Spleen (tissue), 11 donors: ENCODE data around the gene PSMD14. TPM values are rescaled to one million over a fixed set of nuclear protein-coding genes. Genes with fewer than 3 reads are reported as not detected.

Experiments
- DNase-seq: peaks from one replicate; pipeline ENCODE4 v3.0.0-alpha.2; 2020
- H3K27ac ChIP-seq, 8 donors: fragments of 200-600 bp; sonication (generic) in 7 of 8; 1 replicate in 4 of 8; 2 replicates in 4 of 8; pipeline versions ENCODE4 v1.5.0 to v1.8.0; 2016 to 2021; ENCODE audit warnings: inconsistent platforms in 4 of 8, mild to moderate bottlenecking in 4 of 8, moderate library complexity in 1 of 8
- H3K27me3 ChIP-seq, 7 donors: fragments of 200-600 bp; sonication (generic) in 6 of 7; replicated peaks in 1 of 7; 1 replicate in 4 of 7; 2 replicates in 3 of 7; pipeline versions ENCODE4 v1.5.0 to v1.8.0; 2016 to 2021; ENCODE audit warnings: inconsistent platforms in 3 of 7, mild to moderate bottlenecking in 1 of 7
- H3K36me3 ChIP-seq, 6 donors: fragments of 200-600 bp; sonication (generic) in 5 of 6; 1 replicate in 4 of 6; 2 replicates in 2 of 6; pipeline versions ENCODE4 v1.5.0 to v1.8.0; 2016 to 2021; ENCODE audit warnings: inconsistent platforms in 2 of 6
- H3K4me1 ChIP-seq, 6 donors: fragments of 200-600 bp; sonication (generic) in 5 of 6; 1 replicate in 3 of 6; 2 replicates in 3 of 6; pipeline versions ENCODE4 v1.5.0 to v1.8.0; 2016 to 2021; ENCODE audit warnings: inconsistent platforms in 3 of 6
- H3K4me3 ChIP-seq, 8 donors: fragments of 200-600 bp; sonication (generic) in 7 of 8; 1 replicate in 4 of 8; 2 replicates in 4 of 8; pipeline versions ENCODE4 v1.5.0 to v1.8.0; 2016 to 2021; ENCODE audit warnings: inconsistent platforms in 4 of 8, mild to moderate bottlenecking in 4 of 8, moderate library complexity in 2 of 8
- H3K9me3 ChIP-seq, 8 donors: fragments of 200-600 bp; sonication (generic) in 7 of 8; 1 replicate in 4 of 8; 2 replicates in 4 of 8; pipeline versions ENCODE4 v1.5.0 to v1.8.0; 2016 to 2021; ENCODE audit warnings: inconsistent platforms in 4 of 8
- POLR2A ChIP-seq, 3 donors: fragments of 450-650 bp; IDR thresholded peaks; one replicate each; pipeline ENCODE4 v1.5.1; 2017; ENCODE audit warnings: antibody characterized with exemption in 3 of 3, mild to moderate bottlenecking in 1 of 3
- POLR2AphosphoS5 ChIP-seq, 3 donors: sonication (generic); formaldehyde crosslinking; IDR thresholded peaks; one replicate each; pipeline ENCODE4 v1.5.1; 2017; ENCODE audit warnings: antibody characterized with exemption in 3 of 3
- WGBS, 5 donors: extraction: QIAGEN DNeasy Blood & Tissue Kit in 3 of 5; methylation state at CpG; one replicate each; pipeline versions ENCODE4 v1.1.5 to v1.1.7; 2013 to 2018; 5-methylcytosine and 5-hydroxymethylcytosine counted together
- intact Hi-C: fragments of 100-400 bp; cut with DNase I; formaldehyde crosslinking; loops from one replicate; pipeline ENCODE4 v1.15.0; 2023; ENCODE audit warnings: low total_unique reads
- polyA plus RNA-seq, 3 donors: library from polyadenylated mRNA; stranded (reverse); fragments of 200-250 nt; gene quantifications; one replicate each; pipeline ENCODE4 v1.2.1, GENCODE V29; 2013
- total RNA-seq, 7 donors: library from RNA; depleted of rRNA in 3 of 7; stranded (reverse); fragments of >200 nt in 3 of 7; fragmentation: NEBNext Ultra II Directional in 4 of 7; extraction: Animal tissue kit (Norgen Biotek cat#: 25700) in 4 of 7; gene quantifications; one replicate each; pipeline versions ENCODE4 v1.1.0 to v1.2.1, GENCODE V29; 2016 to 2021
- TF ChIP-seq, protein P1 (sequence below), 11 experiments: fragments of 200-600 bp in 7 of 11; fragments of 450-650 bp in 4 of 11; sonication (generic) in 4 of 11; IDR thresholded peaks in 8 of 11; conservative IDR thresholded peaks in 3 of 11; 1 replicate in 7 of 11; 2 replicates in 4 of 11; pipeline versions ENCODE4 v1.4.0 to v1.8.0; 2016 to 2021; ENCODE audit warnings: antibody characterized with exemption in 11 of 11, inconsistent platforms in 4 of 11, mild to moderate bottlenecking in 1 of 11
- donor health status: healthy with polysubstance abuse.
- donor health status: DM: no; HTN: no; CAD: no; lungs with moderate emphysema.
- donor health status: DM: no; HTN: no; CAD: no.
- donor health status: Bipolar disorder and iron deficiency.
- donor health status: healthy.
- donor health status: DM: no; HTN: no; CAD: no.
- donor health status: DM: yes; HTN: yes; CAD: no.

PSMD14 gene
- total and polyA plus RNA-seq, 10 donors: 23.5 to 47.7 (median 29.3) TPM

DNA sequence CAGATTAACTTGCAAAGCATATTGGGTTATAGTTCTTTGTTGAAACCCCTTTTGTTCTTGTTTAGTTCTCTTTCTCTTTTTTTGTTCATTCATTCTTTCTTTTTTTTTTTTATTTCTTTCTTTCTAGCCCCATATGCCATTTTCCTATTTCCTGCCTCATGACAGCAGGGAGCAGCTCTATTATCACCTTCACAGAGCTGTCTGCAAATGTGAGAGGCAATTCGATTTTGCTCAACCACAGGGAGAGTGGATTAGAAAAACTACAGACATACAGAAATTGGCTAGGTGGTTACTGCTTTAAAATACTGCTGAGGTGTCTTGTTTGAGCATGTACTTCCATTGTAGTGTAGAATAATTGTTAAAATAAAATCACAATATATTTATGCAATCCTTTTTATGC, 63.6 kb downstream of the PSMD14 start:
- Histone ChIP-seq H3K36me3 (peaks cover 0 to 68% (median 22%) of the 10 kb centered on the region in 6 donors), H3K4me1 (no peaks in the 10 kb centered on the region), H3K4me3 (no peak overlapping the region), H3K27me3 (no peaks in the 10 kb centered on the region), H3K9me3 (no peaks in the 10 kb centered on the region), H3K27ac (no peak overlapping the region)
- 31 to 58% (median 46%) methylated on average over 1 of the region's 1 CpG for WGBS, 5 donors
- TF ChIP-seq, protein P1, sequence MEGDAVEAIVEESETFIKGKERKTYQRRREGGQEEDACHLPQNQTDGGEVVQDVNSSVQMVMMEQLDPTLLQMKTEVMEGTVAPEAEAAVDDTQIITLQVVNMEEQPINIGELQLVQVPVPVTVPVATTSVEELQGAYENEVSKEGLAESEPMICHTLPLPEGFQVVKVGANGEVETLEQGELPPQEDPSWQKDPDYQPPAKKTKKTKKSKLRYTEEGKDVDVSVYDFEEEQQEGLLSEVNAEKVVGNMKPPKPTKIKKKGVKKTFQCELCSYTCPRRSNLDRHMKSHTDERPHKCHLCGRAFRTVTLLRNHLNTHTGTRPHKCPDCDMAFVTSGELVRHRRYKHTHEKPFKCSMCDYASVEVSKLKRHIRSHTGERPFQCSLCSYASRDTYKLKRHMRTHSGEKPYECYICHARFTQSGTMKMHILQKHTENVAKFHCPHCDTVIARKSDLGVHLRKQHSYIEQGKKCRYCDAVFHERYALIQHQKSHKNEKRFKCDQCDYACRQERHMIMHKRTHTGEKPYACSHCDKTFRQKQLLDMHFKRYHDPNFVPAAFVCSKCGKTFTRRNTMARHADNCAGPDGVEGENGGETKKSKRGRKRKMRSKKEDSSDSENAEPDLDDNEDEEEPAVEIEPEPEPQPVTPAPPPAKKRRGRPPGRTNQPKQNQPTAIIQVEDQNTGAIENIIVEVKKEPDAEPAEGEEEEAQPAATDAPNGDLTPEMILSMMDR (IDR thresholded peaks at IDR 0.05 in 8 of 11, conservative IDR thresholded peaks at IDR 0.05 in 3 of 11): no peak
- TF ChIP-seq POLR2A (IDR thresholded peaks at IDR 0.05): no peak
- TF ChIP-seq POLR2AphosphoS5 (IDR thresholded peaks at IDR 0.05): no peak
- no peak for DNase-seq
- intact Hi-C loops: no loop called here

DNA sequence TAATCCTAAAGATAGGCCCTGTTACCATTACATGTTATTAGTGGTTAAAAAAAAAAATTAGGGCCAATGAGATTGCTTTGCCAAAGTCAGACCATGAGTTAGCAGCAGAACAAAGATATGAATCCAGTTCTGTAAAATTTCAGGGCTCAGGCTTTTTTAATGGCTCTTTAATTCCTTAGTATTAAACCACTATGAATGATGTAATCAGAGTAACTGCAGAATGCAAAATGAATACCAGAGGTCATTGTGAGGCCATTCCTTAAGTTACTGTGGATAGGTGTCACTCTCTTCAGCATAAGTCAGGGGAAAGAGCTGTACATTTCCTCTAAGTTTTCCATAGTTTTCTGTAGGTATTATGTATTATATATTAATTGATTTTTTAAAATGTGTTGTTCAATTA, 65.7 kb downstream of the PSMD14 start:
- Histone ChIP-seq H3K27ac (no peak overlapping the region), H3K4me1 (no peaks in the 10 kb centered on the region), H3K36me3 (peaks cover 0 to 62% (median 20%) of the 10 kb centered on the region in 6 donors), H3K27me3 (no peaks in the 10 kb centered on the region), H3K9me3 (no peaks in the 10 kb centered on the region), H3K4me3 (no peak overlapping the region)
- intact Hi-C loops: no loop called here
- DNase-seq: no peak
- TF ChIP-seq, protein P1 (IDR thresholded peaks at IDR 0.05 in 8 of 11, conservative IDR thresholded peaks at IDR 0.05 in 3 of 11): no peak
- TF ChIP-seq POLR2A (IDR thresholded peaks at IDR 0.05) (no peak), POLR2AphosphoS5 (IDR thresholded peaks at IDR 0.05) (no peak)

DNA sequence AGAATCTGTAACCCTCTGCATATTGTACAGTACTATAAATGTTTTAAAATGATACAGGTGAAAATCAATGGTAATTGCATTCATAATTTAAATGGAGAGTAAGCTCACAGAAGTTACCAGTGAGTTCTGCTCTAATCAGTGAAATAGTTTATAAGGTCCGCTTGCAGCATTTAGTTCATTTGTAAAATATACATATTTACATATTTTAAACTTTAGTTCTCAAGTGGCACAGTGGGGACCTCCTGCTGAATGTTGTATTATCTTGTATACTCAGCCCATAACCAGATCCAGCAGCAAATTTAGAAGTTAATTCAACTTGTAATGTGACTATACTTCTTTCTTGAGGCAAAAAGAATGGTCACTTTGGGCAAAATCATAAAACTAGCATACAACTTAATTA, 66.2 kb downstream of the PSMD14 start:
- H3K36me3 ChIP-seq: peaks cover 0 to 57% (median 20%) of the 10 kb centered on the region in 6 donors
- DNase-seq: no peak
- 94 to 100% (median 96%) methylated on average over 1 of the region's 1 CpG for WGBS, 5 donors
- no peaks in the 10 kb centered on the region for H3K27me3 ChIP-seq
- H3K27ac ChIP-seq: no peak overlapping the region
- H3K9me3 ChIP-seq: no peaks in the 10 kb centered on the region
- H3K4me1 ChIP-seq: no peaks in the 10 kb centered on the region
- H3K4me3 ChIP-seq: no peak overlapping the region
- TF ChIP-seq POLR2AphosphoS5 (IDR thresholded peaks at IDR 0.05) (no peak), POLR2A (IDR thresholded peaks at IDR 0.05) (no peak)
- TF ChIP-seq, protein P1 (IDR thresholded peaks at IDR 0.05 in 8 of 11, conservative IDR thresholded peaks at IDR 0.05 in 3 of 11): no peak
- intact Hi-C loops: no loop called here

DNA sequence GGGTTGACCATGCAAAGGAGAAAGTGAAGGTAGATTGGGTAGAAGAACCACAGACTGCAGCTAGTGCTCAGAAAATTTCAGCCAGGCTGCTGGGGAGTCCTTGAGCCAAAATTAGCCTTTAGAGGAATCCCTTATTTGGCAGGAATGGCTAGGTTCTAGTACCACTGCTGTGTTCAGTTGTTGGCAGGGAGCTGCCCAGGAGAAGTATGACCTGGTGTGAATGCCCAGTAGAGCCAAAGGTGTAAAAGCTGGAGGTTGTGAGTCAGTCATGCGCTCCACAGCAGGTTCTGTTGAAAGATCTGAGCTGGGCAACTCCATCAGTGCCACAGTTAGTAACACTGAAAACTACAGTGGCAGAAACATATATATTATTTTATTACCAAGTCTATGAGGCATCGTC, 71.5 kb downstream of the PSMD14 start:
- intact Hi-C loops: no loop called here
- no peak overlapping the region for H3K27ac ChIP-seq
- H3K9me3 ChIP-seq: no peaks in the 10 kb centered on the region
- no peak for DNase-seq
- 92 to 100% (median 97%) methylated on average over 2 of the region's 2 CpGs for WGBS, 5 donors
- H3K36me3 ChIP-seq: peaks cover 0 to 27% (median 0%) of the 10 kb centered on the region in 6 donors
- no peaks in the 10 kb centered on the region for H3K27me3 ChIP-seq
- H3K4me3 ChIP-seq: no peak overlapping the region
- peaks cover 0 to 5% (median 0%) of the 10 kb centered on the region in 6 donors for H3K4me1 ChIP-seq
- no peak for TF ChIP-seq POLR2AphosphoS5 (IDR thresholded peaks at IDR 0.05)
- no peak for TF ChIP-seq POLR2A (IDR thresholded peaks at IDR 0.05)
- TF ChIP-seq, protein P1 (IDR thresholded peaks at IDR 0.05 in 8 of 11, conservative IDR thresholded peaks at IDR 0.05 in 3 of 11): no peak
